ENCODE measurements around the gene VNN1.
"Not testable (repeated sequence)": the region's sequence is repeated elsewhere in the genome, so short reads cannot be mapped to it uniquely, and the experiment has no call there.

VNN1 gene

GRCh38 chr6:132673376-132674094 is 40.3 kb downstream of the VNN1 start:
- H3K4me3 ChIP-seq (ENCODE audit: low read length), result no peak overlapping the region
- no peak for TF ChIP-seq ZNF274 (IDR thresholded peaks at IDR 0.05; ENCODE audit: low read depth, low read length)

GRCh38 chr6:132671295-132671694 is 42.6 kb downstream of the VNN1 start:
- TF ChIP-seq ZNF274 (IDR thresholded peaks at IDR 0.05; ENCODE audit: low read depth, low read length), result no peak
- no peak overlapping the region for H3K4me3 ChIP-seq (ENCODE audit: low read length)

GRCh38 chr6:132669690-132670291 is 44.1 kb downstream of the VNN1 start:
- H3K4me3 ChIP-seq (ENCODE audit: low read length), result no peak overlapping the region
- TF ChIP-seq ZNF274 (IDR thresholded peaks at IDR 0.05; ENCODE audit: low read depth, low read length), result no peak

- H3K4me3 ChIP-seq (ENCODE audit: low read length), result no peak overlapping the region
- no peak for TF ChIP-seq ZNF274 (IDR thresholded peaks at IDR 0.05; ENCODE audit: low read depth, low read length)
Observed at GRCh38 chr6:132666118-132666517, 47.7 kb downstream of the VNN1 start.

DNA sequence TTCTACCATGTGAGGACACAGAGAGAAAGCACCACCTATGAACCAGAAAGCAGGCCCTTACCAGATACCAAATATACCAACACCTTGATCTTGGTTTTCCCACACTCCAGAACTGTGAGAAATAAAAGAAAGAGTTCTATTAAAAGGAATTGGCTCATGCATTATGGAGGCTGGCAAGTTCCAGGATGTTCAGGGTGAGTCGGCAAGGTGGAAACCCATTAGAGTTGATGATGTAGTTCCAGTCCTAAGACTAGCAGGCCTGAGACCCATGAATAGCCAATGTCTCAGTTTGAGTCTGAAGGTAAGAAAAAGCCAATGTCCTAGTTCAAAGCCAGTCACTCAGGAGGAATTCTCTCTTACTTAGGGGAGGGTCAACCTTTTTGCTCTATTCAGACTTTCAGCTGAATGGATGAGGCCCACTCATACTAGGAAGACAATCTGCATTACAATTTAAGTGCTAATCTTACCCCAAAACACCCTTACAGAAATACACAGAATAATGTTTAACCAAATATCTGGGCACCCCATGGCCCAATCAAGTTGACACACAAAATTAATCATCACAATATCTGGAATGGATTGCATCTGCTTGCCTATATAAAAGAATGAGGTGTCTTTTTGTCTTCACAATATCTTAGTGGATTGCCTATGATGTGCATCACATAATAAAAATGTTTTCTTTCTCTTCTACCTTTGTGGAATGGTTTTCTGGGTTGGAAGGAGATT is 49.4 kb downstream of the VNN1 start:
- no peak overlapping the region for H3K4me3 ChIP-seq (ENCODE audit: low read length)
- TF ChIP-seq ZNF274 (IDR thresholded peaks at IDR 0.05; ENCODE audit: low read depth, low read length), result no peak

DNA sequence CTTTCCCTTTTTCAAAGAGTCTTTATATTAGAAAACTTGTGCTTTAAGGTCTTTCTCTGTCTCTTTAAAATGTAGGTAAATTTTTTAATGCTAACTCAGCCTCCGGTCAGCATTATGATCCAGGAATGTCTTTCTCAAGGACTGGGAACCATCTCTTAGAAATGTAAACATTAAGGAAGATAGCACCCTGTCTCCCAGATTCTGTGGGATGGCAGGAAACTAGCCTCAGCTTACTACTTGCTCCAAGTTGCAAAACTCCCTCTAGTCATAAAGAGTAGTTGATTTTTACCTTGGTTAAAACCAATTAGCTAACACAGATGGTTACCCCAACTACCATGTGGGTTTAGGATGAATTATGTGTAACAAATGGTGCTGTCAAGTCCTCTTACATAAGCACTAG is 50.2 kb downstream of the VNN1 start:
- no peak for TF ChIP-seq ZNF274 (IDR thresholded peaks at IDR 0.05; ENCODE audit: low read depth, low read length)

DNA sequence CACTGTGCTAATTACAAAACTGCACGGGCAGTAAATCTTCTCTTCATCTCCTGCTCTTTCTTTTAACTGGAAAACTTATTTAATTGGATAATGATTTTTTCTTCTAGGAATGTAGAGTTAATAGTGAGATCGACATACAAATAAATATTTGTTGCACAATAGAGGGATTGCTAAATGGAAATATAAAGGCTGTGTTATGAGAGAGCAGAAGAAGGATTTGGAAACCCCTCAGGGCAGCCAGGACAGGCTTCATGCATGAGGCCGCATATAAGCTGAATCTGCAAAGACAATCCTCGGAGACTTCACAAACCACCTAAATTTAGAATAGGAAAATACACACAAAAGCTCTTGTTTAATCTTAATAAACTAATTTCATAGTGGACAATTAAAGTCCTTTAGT is 51.9 kb downstream of the VNN1 start:
- no peak overlapping the region for H3K4me3 ChIP-seq (ENCODE audit: low read length)
- TF ChIP-seq ZNF274 (IDR thresholded peaks at IDR 0.05; ENCODE audit: low read depth, low read length), result no peak

More for the DNA sequence above, 50.2 kb downstream of the VNN1 start:
- no peak overlapping the region for H3K4me3 ChIP-seq (ENCODE audit: low read length)

DNA sequence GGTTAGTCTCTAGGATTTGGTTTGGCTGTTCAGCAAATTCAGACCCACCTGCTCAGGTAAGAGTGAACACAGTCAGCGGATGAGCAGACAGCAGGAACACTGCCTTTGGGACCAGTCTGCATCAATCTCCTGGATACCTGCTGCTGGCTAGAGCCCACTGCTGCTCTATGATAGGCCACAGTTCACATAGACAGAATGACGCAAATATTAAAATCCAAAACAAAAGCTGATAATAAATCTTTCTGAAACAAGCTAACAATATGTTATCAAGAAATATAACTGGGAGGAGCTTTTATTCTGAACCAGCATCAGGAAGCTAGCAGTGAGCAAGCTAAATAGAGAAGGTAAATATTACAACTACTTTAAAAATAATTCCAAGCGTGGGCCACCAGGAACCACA is 54.8 kb downstream of the VNN1 start, which contains the start of gene TAAR1:
Gene TAAR1 (minus strand): TSS at position 101 of the 400 bp plus-strand sequence. CDS start 13,179 bp downstream, outside the sequence.
- H3K4me3 ChIP-seq (ENCODE audit: low read length), result no peak within 1 kb of the TSS
- no peak for TF ChIP-seq ZNF274 (IDR thresholded peaks at IDR 0.05; ENCODE audit: low read depth, low read length)

DNA sequence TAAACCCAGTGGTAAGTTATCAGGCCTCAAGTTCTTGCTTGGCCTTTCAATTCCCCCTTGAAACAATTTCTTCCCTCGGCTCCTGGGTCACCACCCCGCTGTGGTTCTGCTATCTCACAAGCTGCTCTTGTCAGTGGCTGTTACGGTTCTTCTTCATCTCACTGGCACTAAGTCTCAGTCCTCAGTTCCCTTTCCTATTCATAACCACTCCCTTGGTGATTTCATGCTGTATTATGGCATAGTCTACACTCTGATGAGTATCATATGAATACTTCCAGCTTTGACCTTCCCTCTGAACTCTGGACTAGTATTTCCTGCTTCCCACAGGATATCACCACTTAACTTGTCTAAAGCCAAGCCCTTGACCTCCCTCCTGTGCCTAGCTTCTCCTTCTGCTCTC is 62.8 kb downstream of the VNN1 start:
- no peak for TF ChIP-seq ZNF274 (IDR thresholded peaks at IDR 0.05; ENCODE audit: low read depth, low read length)
- no peak overlapping the region for H3K4me3 ChIP-seq (ENCODE audit: low read length)

DNA sequence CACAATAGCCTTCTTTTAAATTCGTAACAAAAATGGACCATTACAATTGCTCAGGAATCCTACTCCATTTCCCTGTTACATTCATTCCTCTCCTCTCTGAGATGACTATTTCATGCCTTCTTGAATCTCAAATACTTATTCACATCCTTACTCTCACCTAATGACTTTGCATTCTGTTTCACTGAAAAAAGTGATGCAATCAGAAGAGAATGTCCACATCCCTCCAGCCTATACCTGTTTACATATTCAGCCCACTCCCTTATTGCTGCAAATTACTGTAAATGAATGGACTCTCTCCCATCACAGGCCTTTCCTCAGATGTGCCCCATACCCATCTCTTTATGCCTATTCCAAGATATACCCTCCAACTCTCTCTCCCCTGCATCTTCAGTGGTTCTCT is 63.4 kb downstream of the VNN1 start:
- H3K4me3 ChIP-seq (ENCODE audit: low read length), result no peak overlapping the region
- no peak for TF ChIP-seq ZNF274 (IDR thresholded peaks at IDR 0.05; ENCODE audit: low read depth, low read length)

DNA sequence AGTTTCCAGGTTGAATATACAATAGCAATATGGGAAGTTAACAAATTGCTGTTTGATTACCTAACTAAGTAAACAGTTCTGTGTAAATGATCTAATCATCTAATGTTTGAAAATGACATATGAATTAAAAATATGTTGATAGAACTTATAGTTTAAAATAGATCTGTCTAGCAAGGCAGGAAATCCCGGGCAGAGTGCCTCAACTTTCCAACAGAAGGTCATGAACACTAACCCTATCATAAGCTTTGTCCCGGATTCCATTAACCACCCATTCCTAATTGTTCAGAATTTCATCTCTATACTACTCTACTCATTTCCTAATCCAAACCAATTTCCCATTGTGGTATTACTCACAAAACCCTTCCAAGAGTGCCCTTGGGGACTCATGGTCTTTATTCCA is 65.0 kb downstream of the VNN1 start:
- no peak overlapping the region for H3K4me3 ChIP-seq (ENCODE audit: low read length)
- no peak for TF ChIP-seq ZNF274 (IDR thresholded peaks at IDR 0.05; ENCODE audit: low read depth, low read length)

GRCh38 chr6:132648356-132648755 is 65.5 kb downstream of the VNN1 start:
- TF ChIP-seq ZNF274 (IDR thresholded peaks at IDR 0.05; ENCODE audit: low read depth, low read length), result no peak
- H3K4me3 ChIP-seq (ENCODE audit: low read length), result no peak overlapping the region

DNA sequence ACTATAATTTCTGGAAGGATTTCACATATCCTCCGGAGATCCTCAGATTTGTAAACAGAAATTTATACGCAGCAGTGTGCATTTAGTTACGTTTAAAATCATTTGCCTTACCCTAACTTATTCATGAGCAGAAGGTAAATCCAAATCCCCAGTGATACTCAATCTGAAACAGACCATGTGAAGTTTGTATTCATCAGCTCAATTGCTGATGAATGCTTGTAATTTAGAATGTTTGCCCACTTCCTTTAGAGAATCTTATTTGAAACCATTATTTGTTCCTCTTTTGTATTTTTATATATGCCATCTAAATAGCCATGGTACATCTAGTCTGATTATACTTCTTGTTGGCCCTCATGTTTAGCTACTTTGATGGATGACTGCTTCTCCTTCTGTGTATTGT is 70.3 kb downstream of the VNN1 start:
- TF ChIP-seq ZNF274 (IDR thresholded peaks at IDR 0.05; ENCODE audit: low read depth, low read length), result no peak
- no peak overlapping the region for H3K4me3 ChIP-seq (ENCODE audit: low read length)

DNA sequence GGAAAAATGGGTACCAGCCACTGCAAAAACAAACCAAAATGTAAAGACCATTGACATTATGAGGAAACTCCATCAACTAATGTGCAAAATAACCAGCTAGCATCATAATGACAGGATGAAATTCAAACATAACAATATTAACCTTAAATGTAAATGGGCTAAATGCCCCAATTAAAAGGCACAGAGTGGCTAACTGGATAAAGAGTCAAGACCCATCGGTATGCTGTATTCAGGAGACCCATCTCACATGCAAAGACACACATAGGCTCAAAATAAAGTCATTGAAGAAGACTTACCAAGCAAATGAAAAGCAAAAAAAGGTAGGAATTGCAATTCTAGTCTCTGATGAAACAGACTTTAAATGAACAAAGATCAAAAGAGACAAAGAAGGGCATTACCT is 76.7 kb downstream of the VNN1 start:
- H3K4me3 ChIP-seq (ENCODE audit: low read length), result not testable (repeated sequence)

DNA sequence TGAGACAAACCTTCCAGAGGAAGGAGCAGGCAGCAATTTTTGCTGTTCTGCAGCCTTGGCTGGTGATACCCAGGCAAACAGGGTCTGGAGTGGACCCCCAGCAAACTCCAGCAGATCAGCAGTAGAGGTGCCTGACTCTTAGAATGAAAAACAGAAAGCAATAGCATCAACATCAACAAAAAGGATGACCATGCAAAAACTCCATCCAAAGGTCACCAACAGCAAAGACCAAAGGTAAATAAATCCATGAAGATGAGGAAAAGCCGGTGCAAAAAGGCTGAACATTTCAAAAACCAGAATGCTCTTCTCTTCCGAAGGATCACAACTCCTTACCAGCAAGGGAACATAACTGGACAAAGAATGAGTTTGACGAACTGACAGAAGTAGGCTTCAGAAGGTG is 77.9 kb downstream of the VNN1 start:
- H3K4me3 ChIP-seq (ENCODE audit: low read length), result not testable (repeated sequence)

- H3K4me3 ChIP-seq (ENCODE audit: low read length), result not testable (repeated sequence)
Observed at GRCh38 chr6:132635288-132635687, 78.6 kb downstream of the VNN1 start.

Measured in GM08714 (cell line).